HepG2 (cell line): ENCODE data around the gene RPS19BP1. TPM values are rescaled to one million over a fixed set of nuclear protein-coding genes. Genes with fewer than 3 reads are reported as not detected.

Source experiments
- ARID4A ChIP-seq: sonication (generic); formaldehyde crosslinking; IDR thresholded peaks from 2 replicates; pipeline ENCODE4 v1.5.0; 2020; ENCODE audit warnings: mild to moderate bottlenecking, missing genetic modification reagents, borderline replicate concordance
- CBX2 ChIP-seq, 2 experiments: fragments of 200-600 bp in 1 of 2; sonication (generic); formaldehyde crosslinking in 1 of 2; IDR thresholded peaks; 2 replicates each; pipeline versions ENCODE4 v1.7.0 to v1.8.1; 2018 to 2022; ENCODE audit warnings: low read depth in 2 of 2, low read length in 1 of 2, mild to moderate bottlenecking in 1 of 2, missing genetic modification reagents in 1 of 2
- CREBL2 ChIP-seq: sonication (generic); formaldehyde crosslinking; IDR thresholded peaks from 2 replicates; pipeline ENCODE4 v1.8.1; 2023; ENCODE audit warnings: missing genetic modification reagents, mild to moderate bottlenecking, borderline replicate concordance
- HCFC1 ChIP-seq: fragments of 150-350 bp; IDR thresholded peaks from 2 replicates; pipeline ENCODE4 v1.6.1; 2014; ENCODE audit warnings: low read depth, low read length
- HINFP ChIP-seq: sonication (generic); formaldehyde crosslinking; IDR thresholded peaks from 2 replicates; pipeline ENCODE4 v1.4.0; 2020; ENCODE audit warnings: low read depth, mild to moderate bottlenecking, missing genetic modification reagents
- HOXD1 ChIP-seq: sonication (generic); formaldehyde crosslinking; IDR thresholded peaks from 2 replicates; pipeline ENCODE4 v1.5.0; 2020; ENCODE audit warnings: missing genetic modification reagents
- KLF9 ChIP-seq: IDR thresholded peaks from 2 replicates; pipeline ENCODE4 v1.6.1; 2016; ENCODE audit warnings: low read depth
- MATR3 ChIP-seq: sonication (generic); formaldehyde crosslinking; IDR thresholded peaks from 2 replicates; pipeline ENCODE4 v1.4.0; 2020; ENCODE audit warnings: missing genetic modification reagents
- MTF1 ChIP-seq: sonication (generic); formaldehyde crosslinking; IDR thresholded peaks from 2 replicates; pipeline ENCODE4 v1.5.0; 2020; ENCODE audit warnings: missing genetic modification reagents
- PAF1 ChIP-seq: IDR thresholded peaks from 2 replicates; pipeline ENCODE4 v1.6.1; 2016; ENCODE audit warnings: missing genetic modification reagents, missing compliant biosample characterization
- RBM22 ChIP-seq: fragments of 200-400 bp; formaldehyde crosslinking; optimal IDR thresholded peaks from 2 replicates; pipeline ENCODE3; 2017; ENCODE audit warnings: mild to moderate bottlenecking, low read length, moderate library complexity
- REPIN1 ChIP-seq: sonication (generic); formaldehyde crosslinking; IDR thresholded peaks from 2 replicates; pipeline ENCODE4 v1.8.0; 2022; ENCODE audit warnings: missing genetic modification reagents, low read depth, mild to moderate bottlenecking, borderline replicate concordance
- THAP7 ChIP-seq: sonication (generic); formaldehyde crosslinking; IDR thresholded peaks from 2 replicates; pipeline ENCODE4 v1.8.1; 2023; ENCODE audit warnings: mild to moderate bottlenecking, missing genetic modification reagents
- TSC22D2 ChIP-seq: sonication (generic); formaldehyde crosslinking; IDR thresholded peaks from 2 replicates; pipeline ENCODE4 v1.5.1; 2020; ENCODE audit warnings: missing genetic modification reagents, mild to moderate bottlenecking, borderline replicate concordance
- ZBTB34 ChIP-seq: sonication (generic); formaldehyde crosslinking; IDR thresholded peaks from 2 replicates; pipeline ENCODE4 v1.8.0; 2022; ENCODE audit warnings: mild to moderate bottlenecking, missing genetic modification reagents
- ZNF205 ChIP-seq: IDR thresholded peaks from 2 replicates; pipeline ENCODE4 v1.6.1; 2018; ENCODE audit warnings: missing biosample characterization, missing genetic modification reagents
- ZNF530 ChIP-seq: sonication (generic); formaldehyde crosslinking; IDR thresholded peaks from 2 replicates; pipeline ENCODE4 v1.5.0; 2020; ENCODE audit warnings: low read depth, mild to moderate bottlenecking, missing genetic modification reagents
- ZNF639 ChIP-seq: conservative IDR thresholded peaks from 2 replicates; pipeline ENCODE4 v1.6.1; 2018; ENCODE audit warnings: missing genetic modification reagents
- ZNF766 ChIP-seq: sonication (generic); formaldehyde crosslinking; IDR thresholded peaks from 2 replicates; pipeline ENCODE4 v1.5.0; 2020; ENCODE audit warnings: missing genetic modification reagents, borderline replicate concordance
- polyA plus RNA-seq, 8 experiments: library from polyadenylated mRNA; depleted of rRNA in 3 of 8; stranded (reverse) in 7 of 8; unstranded in 1 of 8; fragments of >200 nt; fragmentation: Illumina TruSeq in 4 of 8; extraction: Trizol in 4 of 8; gene quantifications; 2 replicates each; pipeline versions ENCODE4 v1.2.1 to v1.2.3, GENCODE V29; 2011 to 2016; ENCODE audit warnings: low read depth in 4 of 8, missing spikeins in 1 of 8, mixed read lengths in 1 of 8; ENCODE audit not compliant: insufficient read depth in 1 of 8
- total RNA-seq, 5 experiments: library from RNA; depleted of rRNA; stranded (reverse); fragments of >200 nt; fragmentation: Illumina TruSeq; extraction: Trizol; gene quantifications; 2 replicates each; pipeline ENCODE4 v1.2.3, GENCODE V29; 2016; ENCODE audit warnings: low read depth in 1 of 5

Gene RPS19BP1
- total and polyA plus RNA-seq, 2 of the 13 experiments (the other 11 are each of a cell fraction or from before 2014, with no cell fraction given) = 44.3 to 81.3 TPM

- TF ChIP-seq ARID4A (peak; percentile 87), TSC22D2 (CRISPR knock-in tag) (peak; percentile 27; the same call in 1 of the 2 replicates), CREBL2 (CRISPR knock-in tag) (no peak), ZNF639 (CRISPR knock-in tag) (no peak), ZBTB34 (no peak), HINFP (CRISPR knock-in tag) (no peak), KLF9 (CRISPR knock-in tag) (no peak), ZNF530 (CRISPR knock-in tag) (no peak), MATR3 (no peak), CBX2 (IDR thresholded peaks at IDR 0.05; ENCODE audit: low read depth, low read length) (no peak), CBX2 (CRISPR knock-in tag; IDR thresholded peaks at IDR 0.05; ENCODE audit: low read depth) (no peak), HOXD1 (CRISPR knock-in tag) (no peak; the same call in none of the 2 replicates), RBM22 (no peak), HCFC1 (peak; percentile 50; the same call in 1 of the 2 replicates), ZNF766 (CRISPR knock-in tag) (0 out of 2 replicates have a peak, but pooled peaks have one; percentile 49), MTF1 (CRISPR knock-in tag) (no peak), PAF1 (CRISPR knock-in tag) (no peak), ZNF205 (CRISPR knock-in tag) (no peak), THAP7 (CRISPR knock-in tag) (peak; percentile 21; the same call in 1 of the 2 replicates), REPIN1 (CRISPR knock-in tag) (peak; percentile 26; the same call in 1 of the 2 replicates)
These were observed at the start of gene RPS19BP1 (continued) for GRCh38 chr22:39532215-39533073.
